ENCODE results near the gene EIF3I.

The EIF3I gene

DNA sequence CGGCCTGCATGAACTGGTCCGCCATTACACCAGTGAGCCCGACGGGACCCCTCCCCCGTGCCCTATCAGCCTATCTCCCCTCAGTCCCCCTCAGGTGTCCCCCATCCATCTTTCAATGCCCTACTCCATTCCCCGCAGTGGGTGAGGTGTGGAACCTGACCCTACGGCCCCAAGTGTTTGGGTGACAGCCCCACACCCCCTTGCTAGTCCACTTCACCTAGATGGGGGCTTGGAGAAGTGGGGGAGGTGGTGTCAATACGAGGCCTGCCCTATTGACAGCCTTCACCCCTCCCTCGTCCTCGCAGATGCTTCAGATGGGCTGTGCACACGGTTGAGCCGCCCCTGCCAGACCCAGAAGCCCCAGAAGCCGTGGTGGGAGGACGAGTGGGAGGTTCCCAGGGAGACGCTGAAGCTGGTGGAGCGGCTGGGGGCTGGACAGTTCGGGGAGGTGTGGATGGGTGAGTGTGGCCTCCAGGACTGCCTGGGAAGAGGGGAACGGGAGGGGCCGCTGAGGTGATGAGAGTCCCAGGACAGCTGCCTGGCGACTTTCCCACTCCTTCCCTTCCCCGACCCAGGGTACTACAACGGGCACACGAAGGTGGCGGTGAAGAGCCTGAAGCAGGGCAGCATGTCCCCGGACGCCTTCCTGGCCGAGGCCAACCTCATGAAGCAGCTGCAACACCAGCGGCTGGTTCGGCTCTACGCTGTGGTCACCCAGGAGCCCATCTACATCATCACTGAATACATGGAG is 54.0 kb downstream of the EIF3I start:
- Histone ChIP-seq H3K36me3 (ENCODE audit: control insufficient read depth in 5 of 5, insufficient read depth in 5 of 5, low read length in 5 of 5) (no peaks in the 10 kb centered on the region), H3K9ac (ENCODE audit: low read length in 5 of 5) (no peak overlapping the region), H3K4me1 (ENCODE audit: control insufficient read depth in 5 of 5, insufficient read depth in 5 of 5, low read length in 5 of 5) (peaks cover 0 to 6% (median 3%) of the 10 kb centered on the region in 5 donors), H3K9me3 (ENCODE audit: control insufficient read depth in 5 of 5, low read length in 5 of 5) (no peaks in the 10 kb centered on the region), H3K27ac (ENCODE audit: low read depth, low read length) (no peak overlapping the region), H3K27me3 (ENCODE audit: control insufficient read depth in 5 of 5, insufficient read depth in 4 of 5, low read length in 5 of 5) (peaks cover 20 to 36% (median 31%) of the 10 kb centered on the region in 5 donors), H3K4me3 (ENCODE audit: low read depth in 1 of 5, low read length in 5 of 5) (no peak overlapping the region)
